ENCODE data around the gene CHL1. TPM values are rescaled to one million over a fixed set of nuclear protein-coding genes. Genes with fewer than 3 reads are reported as not detected.

Gene CHL1, protein sequence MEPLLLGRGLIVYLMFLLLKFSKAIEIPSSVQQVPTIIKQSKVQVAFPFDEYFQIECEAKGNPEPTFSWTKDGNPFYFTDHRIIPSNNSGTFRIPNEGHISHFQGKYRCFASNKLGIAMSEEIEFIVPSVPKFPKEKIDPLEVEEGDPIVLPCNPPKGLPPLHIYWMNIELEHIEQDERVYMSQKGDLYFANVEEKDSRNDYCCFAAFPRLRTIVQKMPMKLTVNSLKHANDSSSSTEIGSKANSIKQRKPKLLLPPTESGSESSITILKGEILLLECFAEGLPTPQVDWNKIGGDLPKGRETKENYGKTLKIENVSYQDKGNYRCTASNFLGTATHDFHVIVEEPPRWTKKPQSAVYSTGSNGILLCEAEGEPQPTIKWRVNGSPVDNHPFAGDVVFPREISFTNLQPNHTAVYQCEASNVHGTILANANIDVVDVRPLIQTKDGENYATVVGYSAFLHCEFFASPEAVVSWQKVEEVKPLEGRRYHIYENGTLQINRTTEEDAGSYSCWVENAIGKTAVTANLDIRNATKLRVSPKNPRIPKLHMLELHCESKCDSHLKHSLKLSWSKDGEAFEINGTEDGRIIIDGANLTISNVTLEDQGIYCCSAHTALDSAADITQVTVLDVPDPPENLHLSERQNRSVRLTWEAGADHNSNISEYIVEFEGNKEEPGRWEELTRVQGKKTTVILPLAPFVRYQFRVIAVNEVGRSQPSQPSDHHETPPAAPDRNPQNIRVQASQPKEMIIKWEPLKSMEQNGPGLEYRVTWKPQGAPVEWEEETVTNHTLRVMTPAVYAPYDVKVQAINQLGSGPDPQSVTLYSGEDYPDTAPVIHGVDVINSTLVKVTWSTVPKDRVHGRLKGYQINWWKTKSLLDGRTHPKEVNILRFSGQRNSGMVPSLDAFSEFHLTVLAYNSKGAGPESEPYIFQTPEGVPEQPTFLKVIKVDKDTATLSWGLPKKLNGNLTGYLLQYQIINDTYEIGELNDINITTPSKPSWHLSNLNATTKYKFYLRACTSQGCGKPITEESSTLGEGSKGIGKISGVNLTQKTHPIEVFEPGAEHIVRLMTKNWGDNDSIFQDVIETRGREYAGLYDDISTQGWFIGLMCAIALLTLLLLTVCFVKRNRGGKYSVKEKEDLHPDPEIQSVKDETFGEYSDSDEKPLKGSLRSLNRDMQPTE (N-terminal part only)
- total RNA-seq, result 16.0 TPM
- long read RNA-seq, partial matches to known transcripts, result 4 of 15 reads
- long read RNA-seq, other reads (novel, unspliced or antisense), result 11 of 15 reads

DNA sequence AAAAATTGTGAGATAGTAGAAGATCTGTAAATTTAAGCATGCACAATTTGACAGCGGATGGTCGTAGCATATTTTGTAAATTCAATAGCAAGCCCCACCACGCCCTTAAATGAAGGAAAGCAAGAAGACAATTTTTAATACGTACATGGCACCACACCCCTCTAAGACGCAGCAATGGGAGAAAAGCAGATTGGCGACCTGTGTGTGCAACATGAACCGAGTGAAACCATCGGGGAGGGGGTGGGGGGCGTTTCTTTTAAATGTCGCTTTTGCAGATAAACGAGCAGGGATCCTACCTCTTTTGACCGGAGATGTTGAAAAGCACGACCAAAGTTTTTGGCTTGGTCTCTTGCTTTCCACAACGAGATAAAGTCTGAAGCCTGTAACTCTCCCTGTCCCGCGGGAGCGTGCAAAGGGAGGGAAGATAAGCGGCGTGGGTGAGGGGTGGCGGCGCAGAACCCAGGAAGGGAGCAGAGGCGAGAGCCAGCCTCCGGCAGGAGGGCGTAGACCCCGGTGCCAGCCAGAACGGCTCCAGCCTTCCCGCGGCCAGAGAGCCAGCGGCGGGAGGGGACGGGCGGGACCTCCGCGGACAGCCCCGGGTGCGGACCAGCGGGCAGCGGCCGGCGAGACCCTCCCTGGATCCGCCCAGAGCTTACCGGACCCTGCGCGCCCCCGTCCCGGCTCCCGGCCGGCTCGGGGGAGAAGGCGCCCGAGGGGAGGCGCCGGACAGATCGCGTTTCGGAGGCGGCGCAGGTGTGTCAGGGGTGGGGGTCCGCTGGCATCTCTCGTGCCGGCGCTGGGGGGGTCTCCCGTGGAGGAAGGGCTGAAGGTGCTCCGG is at the start of gene CHL1:
Gene CHL1 (plus strand): TSS at position 453 of the 838 bp plus-strand sequence. CDS start 123,014 bp downstream, outside the sequence.
- TF ChIP-seq, protein P1, sequence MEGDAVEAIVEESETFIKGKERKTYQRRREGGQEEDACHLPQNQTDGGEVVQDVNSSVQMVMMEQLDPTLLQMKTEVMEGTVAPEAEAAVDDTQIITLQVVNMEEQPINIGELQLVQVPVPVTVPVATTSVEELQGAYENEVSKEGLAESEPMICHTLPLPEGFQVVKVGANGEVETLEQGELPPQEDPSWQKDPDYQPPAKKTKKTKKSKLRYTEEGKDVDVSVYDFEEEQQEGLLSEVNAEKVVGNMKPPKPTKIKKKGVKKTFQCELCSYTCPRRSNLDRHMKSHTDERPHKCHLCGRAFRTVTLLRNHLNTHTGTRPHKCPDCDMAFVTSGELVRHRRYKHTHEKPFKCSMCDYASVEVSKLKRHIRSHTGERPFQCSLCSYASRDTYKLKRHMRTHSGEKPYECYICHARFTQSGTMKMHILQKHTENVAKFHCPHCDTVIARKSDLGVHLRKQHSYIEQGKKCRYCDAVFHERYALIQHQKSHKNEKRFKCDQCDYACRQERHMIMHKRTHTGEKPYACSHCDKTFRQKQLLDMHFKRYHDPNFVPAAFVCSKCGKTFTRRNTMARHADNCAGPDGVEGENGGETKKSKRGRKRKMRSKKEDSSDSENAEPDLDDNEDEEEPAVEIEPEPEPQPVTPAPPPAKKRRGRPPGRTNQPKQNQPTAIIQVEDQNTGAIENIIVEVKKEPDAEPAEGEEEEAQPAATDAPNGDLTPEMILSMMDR (IDR thresholded peaks at IDR 0.05), result no peak
- ATAC-seq (peak; percentile 60), DNase-seq (peak; percentile 52)
- Histone ChIP-seq H3K4me1 (no peaks in the 10 kb centered on the region), H3K9me3 (no peaks in the 10 kb centered on the region), H3K4me3 (peak within 1 kb of the TSS; percentile 52), H3K27me3 (peaks cover 28% of the 10 kb centered on the region), H3K27ac (no peak within 1 kb of the TSS), H3K36me3 (no peaks in the 10 kb centered on the region)
- intact Hi-C loops (cut with DNase I), result no loop called here

GRCh38 chr3:151614-152189 is 44.9 kb upstream of the CHL1 start:
- H3K36me3 ChIP-seq, result no peaks in the 10 kb centered on the region
- DNase-seq (no peak), ATAC-seq (no peak)
- H3K27ac ChIP-seq, result no peak overlapping the region
- H3K4me1 ChIP-seq, result no peaks in the 10 kb centered on the region
- no peak overlapping the region for H3K4me3 ChIP-seq
- H3K27me3 ChIP-seq, result no peaks in the 10 kb centered on the region
- TF ChIP-seq, protein P1 (IDR thresholded peaks at IDR 0.05), result no peak
- intact Hi-C loops (cut with DNase I), result no loop called here
- H3K9me3 ChIP-seq, result no peaks in the 10 kb centered on the region

DNA sequence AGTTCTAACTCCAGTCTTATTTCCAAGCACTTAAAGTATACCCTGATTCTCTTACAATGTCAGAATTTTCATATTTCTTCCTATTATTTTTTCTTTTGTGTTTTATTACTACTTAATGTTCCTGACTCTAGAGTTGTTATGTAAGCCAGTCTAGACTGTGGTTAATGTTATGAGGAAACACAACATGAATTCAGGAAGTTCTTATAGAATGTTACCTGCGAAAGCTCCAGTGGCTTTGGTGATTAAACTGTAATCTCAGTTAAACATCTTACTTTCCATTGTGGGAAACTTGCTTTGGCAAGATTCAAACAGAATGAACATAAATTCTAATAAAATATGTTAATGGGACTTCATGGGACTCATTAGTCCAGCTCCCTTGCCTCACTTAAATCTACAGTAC is 36.6 kb upstream of the CHL1 start:
- H3K9me3 ChIP-seq, result no peaks in the 10 kb centered on the region
- no peak overlapping the region for H3K27ac ChIP-seq
- H3K4me1 ChIP-seq, result no peaks in the 10 kb centered on the region
- H3K4me3 ChIP-seq, result no peak overlapping the region
- intact Hi-C loops (cut with DNase I), result no loop called here
- no peaks in the 10 kb centered on the region for H3K36me3 ChIP-seq
- ATAC-seq (no peak), DNase-seq (no peak)
- H3K27me3 ChIP-seq, result no peaks in the 10 kb centered on the region
- TF ChIP-seq, protein P1 (IDR thresholded peaks at IDR 0.05), result no peak

- no peak for DNase-seq
- no peak for ATAC-seq
- H3K9me3 ChIP-seq, result no peaks in the 10 kb centered on the region
- intact Hi-C loops (cut with DNase I), result no loop called here
- no peaks in the 10 kb centered on the region for H3K27me3 ChIP-seq
- TF ChIP-seq, protein P1 (IDR thresholded peaks at IDR 0.05), result no peak
- no peak overlapping the region for H3K4me3 ChIP-seq
- no peaks in the 10 kb centered on the region for H3K4me1 ChIP-seq
- H3K27ac ChIP-seq, result no peak overlapping the region
- no peaks in the 10 kb centered on the region for H3K36me3 ChIP-seq
These were observed 30.5 kb upstream of the CHL1 start for GRCh38 chr3:166071-166470.

Data from upper lobe of right lung (tissue), 1 donor.